ENCODE data around the gene SND1. TPM values are rescaled to one million over a fixed set of nuclear protein-coding genes. Genes with fewer than 3 reads are reported as not detected.

Gene SND1
- total RNA-seq, 6 experiments from 2014 or later: 77.5 to 150 (median 126) TPM

DNA sequence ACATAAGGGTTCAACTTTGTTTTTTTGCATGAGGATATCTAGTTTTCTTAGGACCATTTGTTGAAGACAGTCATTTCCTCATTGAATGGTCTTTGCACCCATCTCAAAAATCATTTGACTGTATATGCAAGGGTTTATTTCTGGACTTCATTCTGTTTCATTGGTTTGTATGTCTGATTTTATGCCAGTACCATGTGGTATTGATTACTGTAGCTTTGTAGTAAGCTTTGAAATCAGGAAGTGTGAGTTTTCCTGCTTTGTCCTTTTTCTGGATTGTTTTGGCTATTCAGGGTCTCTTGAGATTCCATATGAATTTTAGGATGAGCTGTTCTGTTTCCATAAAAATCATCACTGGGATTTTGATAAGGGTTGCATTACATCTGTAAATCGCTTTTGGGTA, 63.9 kb downstream of the SND1 start:
- no peaks in the 10 kb centered on the region for H3K4me1 ChIP-seq
- DNase-seq (no peak), ATAC-seq (peak in 1 of 4 donors; percentile 32)
- peaks cover 0 to 3% (median 0%) of the 10 kb centered on the region in 4 donors for H3K9me3 ChIP-seq
- intact Hi-C loops (cut with DNase I): no loop called here
- no peak overlapping the region for H3K27ac ChIP-seq
- 91% methylated on average over 1 of the region's 1 CpG for WGBS (ENCODE audit: insufficient coverage, low coverage, low lambda C conversion rate, missing lambda C conversion rate)
- H3K36me3 ChIP-seq: peaks cover 0 to 25% (median 8%) of the 10 kb centered on the region in 4 donors
- H3K4me3 ChIP-seq: no peak overlapping the region
- no peaks in the 10 kb centered on the region for H3K27me3 ChIP-seq
- TF ChIP-seq, protein P1, sequence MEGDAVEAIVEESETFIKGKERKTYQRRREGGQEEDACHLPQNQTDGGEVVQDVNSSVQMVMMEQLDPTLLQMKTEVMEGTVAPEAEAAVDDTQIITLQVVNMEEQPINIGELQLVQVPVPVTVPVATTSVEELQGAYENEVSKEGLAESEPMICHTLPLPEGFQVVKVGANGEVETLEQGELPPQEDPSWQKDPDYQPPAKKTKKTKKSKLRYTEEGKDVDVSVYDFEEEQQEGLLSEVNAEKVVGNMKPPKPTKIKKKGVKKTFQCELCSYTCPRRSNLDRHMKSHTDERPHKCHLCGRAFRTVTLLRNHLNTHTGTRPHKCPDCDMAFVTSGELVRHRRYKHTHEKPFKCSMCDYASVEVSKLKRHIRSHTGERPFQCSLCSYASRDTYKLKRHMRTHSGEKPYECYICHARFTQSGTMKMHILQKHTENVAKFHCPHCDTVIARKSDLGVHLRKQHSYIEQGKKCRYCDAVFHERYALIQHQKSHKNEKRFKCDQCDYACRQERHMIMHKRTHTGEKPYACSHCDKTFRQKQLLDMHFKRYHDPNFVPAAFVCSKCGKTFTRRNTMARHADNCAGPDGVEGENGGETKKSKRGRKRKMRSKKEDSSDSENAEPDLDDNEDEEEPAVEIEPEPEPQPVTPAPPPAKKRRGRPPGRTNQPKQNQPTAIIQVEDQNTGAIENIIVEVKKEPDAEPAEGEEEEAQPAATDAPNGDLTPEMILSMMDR (IDR thresholded peaks at IDR 0.05): no peak
- no peak for TF ChIP-seq POLR2A (IDR thresholded peaks at IDR 0.05)

DNA sequence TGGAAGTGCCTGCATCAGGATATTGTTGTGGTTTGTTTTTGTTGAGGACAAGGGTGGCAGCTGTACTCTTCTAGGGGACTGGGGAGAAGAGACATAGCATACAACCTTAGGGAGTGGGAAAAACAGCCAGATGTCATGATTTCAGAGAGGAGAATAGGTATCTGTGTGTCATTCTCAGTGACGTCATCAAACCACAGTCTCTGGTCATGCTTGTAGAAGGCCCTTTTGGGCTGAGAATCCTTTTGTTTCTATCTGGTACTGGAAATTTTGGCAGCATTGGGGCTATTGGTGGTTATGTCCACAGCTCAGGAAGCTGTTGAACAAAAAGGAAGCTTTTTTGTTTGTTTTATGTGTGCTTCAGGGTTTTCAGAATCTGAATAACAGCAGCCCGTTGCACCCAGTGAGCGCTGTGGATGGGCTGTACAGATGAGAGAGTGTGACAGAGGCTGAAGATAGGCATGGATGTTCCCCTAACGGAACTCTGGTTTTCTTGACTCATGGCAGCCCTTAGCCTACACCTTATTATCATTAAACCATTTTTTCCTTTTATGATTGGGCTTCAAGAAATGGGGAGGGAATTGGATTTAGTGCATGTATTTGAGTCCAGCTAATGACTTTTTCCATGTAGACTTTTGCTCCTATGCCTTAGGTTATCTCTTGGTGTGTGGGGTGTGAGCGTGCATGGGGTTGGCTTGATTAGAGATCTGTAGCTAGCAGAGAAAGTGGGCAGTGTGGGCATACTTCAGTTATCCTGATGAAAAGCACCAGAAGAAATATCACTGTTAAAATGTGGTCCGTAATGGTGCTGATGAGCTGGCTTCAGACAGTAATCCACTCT, 65.7 kb downstream of the SND1 start:
- H3K27me3 ChIP-seq: no peaks in the 10 kb centered on the region
- TF ChIP-seq POLR2A (IDR thresholded peaks at IDR 0.05): no peak
- TF ChIP-seq, protein P1 (IDR thresholded peaks at IDR 0.05): no peak
- H3K36me3 ChIP-seq: peaks cover 0 to 33% (median 18%) of the 10 kb centered on the region in 4 donors
- H3K4me3 ChIP-seq: no peak overlapping the region
- no peak overlapping the region for H3K27ac ChIP-seq
- WGBS (ENCODE audit: insufficient coverage, low coverage, low lambda C conversion rate, missing lambda C conversion rate): 89% methylated on average over 5 of the region's 6 CpGs
- H3K9me3 ChIP-seq: no peaks in the 10 kb centered on the region
- H3K4me1 ChIP-seq: no peaks in the 10 kb centered on the region
- DNase-seq: no peak
- no peak for ATAC-seq
- intact Hi-C loops (cut with DNase I): no loop called here

DNA sequence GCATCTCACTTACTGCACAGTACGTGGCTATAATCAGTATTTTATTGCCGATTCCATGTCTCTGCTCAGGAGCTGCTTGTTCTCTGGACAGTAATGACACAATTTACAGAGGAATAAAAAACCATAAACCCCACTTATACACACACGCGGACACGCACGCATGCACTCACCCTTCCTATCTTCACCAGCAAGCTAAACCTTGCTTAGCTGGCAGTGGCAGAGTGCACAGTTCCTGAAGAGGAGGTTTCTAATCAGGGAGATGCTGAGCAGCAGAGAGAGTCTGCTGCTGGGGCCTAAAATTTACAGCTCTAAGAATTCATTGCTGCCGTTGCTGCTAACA, 66.3 kb downstream of the SND1 start:
- peaks cover 0 to 39% (median 16%) of the 10 kb centered on the region in 4 donors for H3K36me3 ChIP-seq
- no peak for DNase-seq
- H3K9me3 ChIP-seq: no peaks in the 10 kb centered on the region
- TF ChIP-seq, protein P1 (IDR thresholded peaks at IDR 0.05): no peak
- no peak for TF ChIP-seq POLR2A (IDR thresholded peaks at IDR 0.05)
- no peak for ATAC-seq
- no peaks in the 10 kb centered on the region for H3K4me1 ChIP-seq
- intact Hi-C loops (cut with DNase I): no loop called here
- no peak overlapping the region for H3K27ac ChIP-seq
- no peak overlapping the region for H3K4me3 ChIP-seq
- 91% methylated on average over 6 of the region's 7 CpGs for WGBS (ENCODE audit: insufficient coverage, low coverage, low lambda C conversion rate, missing lambda C conversion rate)
- no peaks in the 10 kb centered on the region for H3K27me3 ChIP-seq

DNA sequence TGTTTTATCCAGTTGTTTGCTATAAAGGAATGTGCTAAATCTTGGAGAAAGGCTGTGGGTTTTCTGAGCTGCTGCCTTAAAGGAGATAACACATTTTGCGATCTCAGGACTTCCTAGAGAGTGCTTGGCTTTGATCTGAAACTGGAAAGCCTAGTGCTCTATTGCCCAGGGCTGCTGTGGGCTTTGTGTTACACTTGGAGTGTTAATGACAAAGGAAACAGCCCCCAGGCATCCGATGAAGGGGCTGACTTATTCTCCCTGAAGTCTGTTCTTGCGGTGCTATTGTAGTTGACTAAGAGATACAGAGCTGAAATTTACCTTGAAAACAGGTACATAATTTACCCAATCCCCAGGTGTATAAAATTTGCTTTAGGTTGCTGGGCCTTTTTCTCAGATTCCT, 74.5 kb downstream of the SND1 start:
- TF ChIP-seq, protein P1 (IDR thresholded peaks at IDR 0.05): no peak
- TF ChIP-seq POLR2A (IDR thresholded peaks at IDR 0.05): no peak

More for the DNA sequence above, 74.5 kb downstream of the SND1 start:
- Histone ChIP-seq H3K27ac (no peak overlapping the region), H3K4me1 (no peaks in the 10 kb centered on the region), H3K4me3 (no peak overlapping the region), H3K36me3 (peaks cover under 1 to 58% (median 25%) of the 10 kb centered on the region in 4 donors), H3K27me3 (no peaks in the 10 kb centered on the region), H3K9me3 (no peaks in the 10 kb centered on the region)
- intact Hi-C loops (cut with DNase I): no loop called here
- no peak for DNase-seq
- 100% methylated on average over 2 of the region's 3 CpGs for WGBS (ENCODE audit: insufficient coverage, low coverage, low lambda C conversion rate, missing lambda C conversion rate)
- ATAC-seq: no peak

Measured in right lobe of liver (tissue), 6 donors.